HG03520 (cell line): Measurements from ENCODE around the gene CDKN2C.
A peak's percentile ranks its signal among the peaks of the same experiment; 100 is the strongest.
"Not testable (repeated sequence)": the region's sequence is repeated elsewhere in the genome, so short reads cannot be mapped to it uniquely, and the experiment has no call there.

Experiments used
- ATAC-seq: cut with Tn5 transposase; IDR thresholded peaks from one replicate; pipeline ENCODE4 v1.9.1; 2021; ENCODE audit warnings: mild to moderate bottlenecking, moderate library complexity; ENCODE audit not compliant: unreplicated experiment

CDKN2C gene

DNA sequence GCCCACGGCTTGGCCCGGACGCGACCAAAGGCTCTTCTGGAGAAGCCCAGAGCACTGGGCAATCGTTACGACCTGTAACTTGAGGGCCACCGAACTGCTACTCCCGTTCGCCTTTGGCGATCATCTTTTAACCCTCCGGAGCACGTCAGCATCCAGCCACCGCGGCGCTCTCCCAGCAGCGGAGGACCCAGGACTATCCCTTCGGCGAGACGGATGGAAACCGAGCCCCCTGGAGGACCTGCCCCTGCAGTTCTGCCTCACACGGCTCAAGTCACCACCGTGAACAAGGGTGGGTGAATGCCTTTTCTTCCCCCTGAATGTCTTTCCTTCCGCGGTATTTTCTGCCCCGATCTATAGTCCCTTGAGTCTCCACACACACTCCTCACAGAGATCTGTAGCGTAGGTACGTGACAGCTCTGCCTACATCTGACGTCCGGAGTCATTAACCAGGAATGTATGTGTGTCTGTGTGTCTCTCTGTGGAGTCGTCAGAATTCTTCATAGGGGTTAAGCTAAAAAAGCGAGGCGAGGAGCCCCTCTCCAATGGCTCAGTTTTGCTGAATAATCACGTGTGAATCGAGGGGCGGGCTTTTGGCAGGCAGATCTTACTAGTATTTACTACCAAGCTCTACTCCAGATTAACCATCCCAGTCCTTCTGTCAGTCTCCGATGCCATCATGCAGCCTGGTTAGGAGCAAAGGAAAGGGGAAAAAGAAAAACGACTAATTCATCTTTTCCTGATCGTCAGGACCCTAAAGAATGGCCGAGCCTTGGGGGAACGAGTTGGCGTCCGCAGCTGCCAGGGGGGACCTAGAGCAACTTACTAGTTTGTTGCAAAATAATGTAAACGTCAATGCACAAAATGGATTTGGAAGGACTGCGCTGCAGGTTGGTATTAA is at the start of gene CDKN2C:
Gene CDKN2C, plus strand, starts transcription at position 635 of the 898 bp plus-strand sequence. Its CDS starts 124 bp downstream, at position 759.
- ATAC-seq = peak; percentile 29

DNA sequence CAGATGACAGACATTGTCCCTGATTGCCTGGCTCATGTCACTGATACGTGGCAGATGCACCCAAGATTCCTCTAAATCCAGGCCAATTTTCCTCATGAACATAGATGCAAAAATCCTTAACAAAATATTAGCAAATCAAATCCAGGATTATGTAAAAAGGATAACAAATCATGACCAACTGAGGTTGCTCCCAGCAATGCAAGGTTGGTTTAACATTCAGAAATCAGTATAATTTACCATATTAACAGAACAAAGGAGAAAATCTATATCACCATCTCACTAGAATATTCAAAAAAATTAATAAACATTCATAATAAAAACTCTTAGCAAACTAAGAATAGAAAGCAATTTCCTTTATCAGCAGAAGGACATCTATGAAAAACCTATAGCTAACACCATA is 49.6 kb upstream of the CDKN2C start:
- no peak for ATAC-seq

DNA sequence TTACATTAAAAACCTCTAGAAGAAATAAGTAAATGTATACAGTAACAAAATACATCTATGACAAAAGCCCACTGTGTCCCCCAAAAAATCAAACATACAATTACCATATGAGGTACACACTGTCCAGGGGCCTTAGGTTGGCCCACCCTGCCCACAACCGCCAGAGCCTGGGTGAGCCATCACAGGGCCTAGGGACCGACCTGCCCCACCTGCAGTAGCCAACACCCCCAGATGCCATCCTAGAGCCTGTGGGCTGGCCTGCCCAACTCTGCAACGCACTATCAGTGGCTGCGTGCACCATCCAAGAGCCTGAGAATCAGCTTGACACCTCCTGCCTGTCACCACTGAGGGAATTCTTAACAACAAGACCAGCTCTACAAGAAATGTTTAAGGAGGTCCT is 49.0 kb upstream of the CDKN2C start:
- no peak for ATAC-seq

DNA sequence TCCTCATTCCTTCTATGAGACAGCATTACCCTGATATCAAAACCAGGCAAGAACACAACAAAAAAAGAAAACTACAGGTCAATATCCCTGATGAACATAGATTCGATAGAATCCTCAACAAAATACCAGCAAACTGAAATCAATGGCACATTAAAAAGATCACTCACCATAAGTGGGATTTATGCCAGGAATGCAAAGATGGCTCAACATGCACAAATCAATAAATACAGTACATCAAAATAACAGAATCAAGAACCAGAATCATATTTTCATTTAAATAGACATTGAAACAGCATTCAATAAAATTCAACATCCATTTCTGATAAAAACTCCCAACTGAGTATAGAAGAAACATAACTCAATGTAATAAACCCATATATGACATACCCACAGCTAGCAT is 46.5 kb upstream of the CDKN2C start:
- ATAC-seq = no peak

DNA sequence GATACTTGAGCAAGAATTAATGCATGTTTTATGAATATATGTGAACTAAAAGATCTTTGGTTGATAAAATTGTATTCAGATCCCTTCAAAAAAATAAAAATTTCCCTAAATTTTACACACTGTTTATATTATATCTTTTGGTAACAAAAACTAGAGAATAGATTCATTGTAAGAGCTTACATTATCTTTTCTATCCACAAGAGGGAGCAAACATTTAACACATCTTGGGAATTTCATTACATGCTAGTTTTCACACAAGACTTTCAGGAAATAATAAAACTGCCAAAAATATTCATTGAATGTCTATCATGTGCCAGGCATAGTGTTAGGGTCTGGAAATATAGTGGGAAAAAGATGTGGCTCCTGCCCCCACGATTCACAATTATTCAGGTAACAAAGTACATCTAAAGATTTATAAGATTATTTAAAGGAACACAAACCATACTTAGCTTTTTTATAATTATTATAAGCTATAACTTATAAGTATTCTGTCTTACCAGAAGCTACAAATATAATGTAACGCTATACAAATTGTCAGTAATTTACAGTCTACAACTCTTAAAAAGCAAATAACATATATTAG is 40.6 kb upstream of the CDKN2C start:
- ATAC-seq = no peak

DNA sequence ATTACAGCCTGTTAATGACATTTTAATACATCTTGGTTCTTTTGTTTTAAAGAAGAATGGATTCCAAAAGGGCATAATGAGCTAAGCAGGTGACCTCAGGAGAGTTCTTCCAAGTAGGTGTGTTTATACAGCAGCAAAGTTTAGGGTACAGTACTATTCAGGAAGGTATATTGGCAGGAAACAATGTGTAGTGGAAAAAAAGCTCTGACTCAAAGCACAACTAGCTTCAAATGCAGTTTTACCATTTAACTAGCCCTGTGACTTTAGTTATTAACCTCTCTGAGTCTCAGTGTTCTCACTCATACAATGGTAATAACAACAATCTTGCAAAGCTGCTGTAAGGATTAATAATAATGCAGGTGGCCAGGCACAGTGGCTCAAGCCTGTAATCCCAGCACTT is 39.9 kb upstream of the CDKN2C start:
- ATAC-seq = peak; percentile 88

DNA sequence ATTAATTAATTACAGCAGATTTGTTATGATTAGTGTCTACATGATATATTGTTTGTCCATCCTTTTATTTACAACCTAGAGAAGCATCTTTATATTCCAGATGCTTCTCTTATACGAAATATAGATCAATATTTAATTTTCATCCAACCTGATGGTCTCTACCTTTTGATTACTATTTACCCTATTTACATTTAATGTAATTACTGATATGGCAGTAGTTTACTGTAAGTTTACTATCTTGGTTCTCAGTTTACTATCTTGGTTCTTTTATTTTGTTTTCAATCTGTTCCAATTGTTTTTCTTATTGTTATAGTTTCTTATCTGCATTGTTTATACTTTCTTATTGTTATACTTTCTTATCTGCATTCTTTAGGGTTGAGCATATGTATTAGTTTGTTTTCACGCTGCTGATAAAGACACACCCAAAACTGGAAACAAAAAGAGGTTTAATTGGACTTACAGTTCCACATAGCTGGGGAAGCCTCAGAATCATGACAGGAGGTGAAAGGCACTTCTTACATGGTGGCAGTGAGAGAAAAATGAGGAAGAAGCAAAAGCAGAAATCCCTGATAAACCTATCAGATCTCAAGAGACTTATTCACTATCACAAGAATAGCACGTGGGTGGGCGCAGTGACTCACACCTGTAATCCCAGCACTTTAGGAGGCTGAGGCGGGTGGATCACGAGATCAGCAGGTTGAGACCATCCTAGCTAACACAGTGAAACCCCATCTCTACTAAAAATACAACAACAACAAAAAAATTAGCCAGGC is 38.9 kb upstream of the CDKN2C start:
- no peak for ATAC-seq

DNA sequence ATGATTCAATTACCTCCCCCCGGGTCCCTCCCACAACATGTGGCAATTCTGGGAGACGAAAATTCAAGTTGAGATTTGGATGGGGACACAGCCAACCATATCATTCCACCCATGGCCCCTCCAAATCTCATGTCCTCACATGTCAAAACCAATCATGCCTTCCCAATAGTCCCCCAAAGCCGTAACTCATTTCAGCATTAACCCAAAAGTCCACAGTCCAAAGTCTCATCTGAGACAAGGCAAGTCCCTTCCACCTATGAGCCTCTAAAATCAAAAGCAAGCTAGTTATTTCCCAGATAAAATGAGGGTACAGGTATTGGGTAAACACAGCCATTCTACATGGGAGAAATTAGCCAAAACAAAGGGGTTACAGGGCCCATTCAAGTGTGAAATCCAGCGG is 38.0 kb upstream of the CDKN2C start:
- not testable (repeated sequence) for ATAC-seq

DNA sequence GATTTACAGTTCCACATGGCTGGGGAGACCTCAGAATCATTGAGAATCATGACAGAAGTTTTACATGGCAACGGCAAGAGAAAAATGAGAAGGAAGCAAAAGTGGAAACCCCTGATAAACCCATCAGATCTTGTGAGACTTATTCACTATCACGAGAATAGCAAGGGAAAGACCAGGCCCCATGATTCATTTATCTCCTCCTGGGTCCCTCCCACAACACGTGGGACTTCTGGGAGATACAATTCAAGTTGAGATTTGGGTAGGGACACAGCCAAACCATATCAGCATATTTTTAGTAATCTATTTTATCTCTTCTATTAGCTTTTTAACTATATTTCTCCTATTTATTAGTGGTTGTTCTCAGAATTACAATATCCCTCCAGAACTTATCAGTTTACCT is 36.3 kb upstream of the CDKN2C start:
- not testable (repeated sequence) for ATAC-seq

DNA sequence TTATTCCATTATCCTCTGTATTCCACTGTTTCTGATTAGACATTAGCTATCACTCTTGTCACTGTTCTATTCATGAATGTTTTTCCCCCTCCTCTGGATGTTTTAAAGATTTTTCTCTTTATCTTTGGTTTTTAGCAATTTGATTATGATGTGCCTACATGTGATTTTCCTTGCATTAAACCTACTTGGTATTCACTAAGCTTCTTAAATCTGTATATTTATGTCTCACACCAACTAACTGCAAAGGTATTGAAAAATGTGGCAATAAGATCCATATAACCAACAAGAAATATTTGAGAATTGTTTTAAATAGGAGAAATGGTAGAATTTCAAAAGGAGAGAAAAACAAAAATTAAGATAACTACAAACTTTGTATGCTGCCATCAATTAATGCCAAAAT is 35.2 kb upstream of the CDKN2C start:
- ATAC-seq = no peak

DNA sequence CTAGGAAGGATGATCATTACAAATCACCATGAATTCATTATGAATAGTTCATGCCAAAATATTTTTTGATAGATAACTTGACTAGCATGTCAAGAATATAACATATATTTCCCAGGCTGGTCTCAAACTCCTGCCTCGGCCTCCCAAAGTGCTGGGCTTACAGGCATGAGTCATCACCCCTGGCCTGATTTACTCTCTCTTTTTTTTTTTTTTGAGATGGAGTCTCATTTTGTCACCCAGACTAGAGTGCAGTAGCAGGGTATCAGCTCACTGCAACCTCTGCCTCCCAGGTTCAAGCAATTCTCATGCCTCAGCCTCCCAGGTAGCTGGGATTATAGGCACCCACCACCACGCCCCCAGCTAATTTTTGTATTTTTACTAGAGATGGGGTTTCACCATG is 34.8 kb upstream of the CDKN2C start:
- ATAC-seq = not testable (repeated sequence)

DNA sequence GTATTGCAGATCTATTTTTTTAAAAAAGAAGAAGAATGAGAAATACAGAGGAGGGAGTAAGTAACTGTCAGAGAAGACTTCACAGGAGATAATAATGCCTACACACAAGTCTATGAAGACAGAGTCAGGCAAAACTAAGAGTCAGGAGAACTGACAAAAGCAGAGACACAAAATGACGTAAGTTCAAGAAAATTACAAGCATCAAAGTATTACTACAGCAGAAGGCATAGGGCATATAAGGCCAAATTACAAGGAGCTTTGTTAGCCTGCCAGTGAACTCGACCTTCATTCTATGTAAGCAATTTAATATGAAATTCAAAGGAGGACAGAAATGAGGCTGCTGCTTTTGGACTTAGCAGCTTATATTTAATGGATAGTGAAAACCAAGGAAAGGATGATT is 33.7 kb upstream of the CDKN2C start:
- ATAC-seq = no peak

DNA sequence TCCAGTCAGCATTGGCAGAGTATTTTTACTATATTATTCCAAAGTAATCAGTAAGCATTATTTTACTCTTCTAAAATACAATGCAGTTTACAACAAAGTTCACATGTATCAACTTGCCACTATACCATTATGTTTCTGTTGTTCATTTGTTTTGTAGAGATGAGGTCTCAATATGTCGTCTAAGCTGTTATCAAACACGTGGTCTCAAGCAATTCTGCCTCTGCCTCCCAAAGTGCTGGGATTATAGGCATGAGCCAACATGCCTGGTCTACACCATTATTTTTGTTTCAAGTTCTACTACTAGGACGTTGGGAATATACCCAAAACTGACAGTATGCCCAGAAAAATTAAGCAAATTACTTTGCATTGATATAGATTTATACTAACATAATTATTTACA is 29.8 kb upstream of the CDKN2C start:
- ATAC-seq = no peak

DNA sequence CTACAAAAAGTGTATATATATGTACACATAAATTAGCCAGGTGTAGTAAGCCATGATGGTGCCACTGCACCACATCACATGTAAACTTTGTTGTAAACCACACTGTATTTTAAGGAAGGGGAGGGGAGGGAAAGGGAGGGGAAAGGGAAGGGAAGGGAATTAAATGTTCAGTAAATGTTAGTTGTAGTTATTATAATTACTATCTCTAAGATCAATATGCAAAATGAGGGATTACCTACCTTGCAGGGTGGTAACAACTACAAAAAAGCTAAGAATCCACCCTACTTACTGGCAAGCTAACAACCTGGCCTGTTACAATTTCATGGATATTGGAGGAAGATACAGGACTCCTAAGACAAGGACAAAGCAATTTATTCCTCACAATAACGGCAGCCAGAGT is 27.7 kb upstream of the CDKN2C start:
- ATAC-seq = no peak

DNA sequence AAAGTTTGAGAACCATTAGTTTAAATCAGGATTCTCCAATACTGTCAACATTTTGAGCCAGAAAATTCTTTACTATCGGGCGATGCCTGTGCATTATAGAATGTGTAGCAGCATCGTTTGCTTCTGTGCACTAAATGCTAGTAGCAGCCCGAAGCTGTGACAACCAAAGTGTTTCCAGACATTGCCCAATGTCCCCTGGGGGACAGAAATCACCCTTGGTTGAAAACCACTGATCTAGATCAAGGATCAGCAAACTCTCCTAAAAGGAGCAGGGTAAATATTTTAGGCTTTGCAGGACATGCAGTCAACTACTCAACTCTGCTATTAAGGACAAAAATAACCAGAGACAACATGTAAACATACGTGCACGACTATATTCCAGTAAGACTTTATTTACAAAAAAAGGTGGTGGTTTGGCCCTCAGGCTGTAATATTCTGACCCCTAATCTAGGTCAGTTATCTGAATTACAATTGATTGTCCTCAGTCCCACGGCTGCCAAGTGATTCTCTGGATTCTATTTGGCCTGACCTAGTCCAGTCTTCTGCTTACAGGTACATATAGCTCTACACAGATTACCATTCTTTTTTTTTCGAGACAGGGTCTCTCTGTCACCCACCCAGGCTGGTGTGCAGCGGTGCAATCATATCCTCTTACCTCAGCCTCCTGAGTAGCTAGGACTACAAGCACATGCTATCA is 20.6 kb upstream of the CDKN2C start:
- ATAC-seq = no peak

DNA sequence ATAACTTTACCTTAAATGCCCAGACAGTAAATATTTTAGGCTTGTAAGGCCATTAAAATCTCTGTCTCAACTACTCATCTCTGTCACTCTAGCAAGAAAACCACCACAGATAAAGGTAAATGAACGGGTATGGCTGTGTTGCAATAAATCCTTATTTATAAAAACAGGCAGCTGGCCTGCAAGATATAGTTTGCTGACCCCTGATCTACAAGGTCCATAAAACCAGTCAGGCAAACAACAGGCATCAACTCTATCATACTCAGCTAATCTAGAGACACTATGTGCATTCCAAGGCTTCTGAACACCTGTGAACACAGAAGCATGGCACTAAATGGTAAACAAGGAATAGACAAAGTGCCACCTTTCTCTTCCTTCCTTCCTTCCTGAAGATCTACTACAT is 19.6 kb upstream of the CDKN2C start:
- ATAC-seq = no peak

DNA sequence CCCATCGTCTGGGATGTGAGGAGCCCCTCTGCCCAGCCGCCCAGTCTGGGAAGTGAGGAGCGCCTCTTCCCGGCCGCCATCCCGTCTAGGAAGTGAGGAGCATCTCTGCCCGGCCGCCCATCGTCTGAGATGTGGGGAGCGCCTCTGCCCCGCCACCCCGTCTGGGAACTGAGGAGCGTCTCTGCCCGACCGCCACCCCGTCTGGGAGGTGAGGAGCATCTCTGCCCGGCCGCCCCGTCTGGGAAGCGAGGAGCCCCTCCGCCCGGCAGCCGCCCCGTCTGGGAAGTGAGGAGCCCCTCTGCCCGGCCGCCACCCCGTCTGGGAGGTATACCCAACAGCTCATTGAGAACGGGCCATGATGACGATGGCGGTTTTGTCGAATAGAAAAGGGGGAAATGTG is 17.5 kb upstream of the CDKN2C start:
- ATAC-seq = not testable (repeated sequence)

DNA sequence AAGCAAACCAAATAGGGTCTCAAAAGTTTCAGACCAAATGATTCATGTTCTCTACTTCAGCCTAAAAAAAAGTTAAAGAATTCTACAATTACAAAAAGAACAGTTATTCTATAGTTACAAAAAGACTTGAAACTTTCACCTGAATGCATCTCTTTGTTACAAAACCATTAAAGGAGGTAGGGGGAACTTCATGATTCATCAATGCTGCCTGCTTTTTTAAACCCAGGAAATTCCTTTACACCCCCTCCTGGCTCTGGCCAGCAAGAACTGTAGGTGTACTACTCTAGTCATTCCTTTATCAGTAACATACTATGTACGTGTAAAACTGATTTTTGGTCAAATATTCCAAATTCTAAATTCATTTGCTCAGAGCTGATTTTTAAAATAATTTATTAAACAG is 14.9 kb upstream of the CDKN2C start:
- ATAC-seq = no peak

DNA sequence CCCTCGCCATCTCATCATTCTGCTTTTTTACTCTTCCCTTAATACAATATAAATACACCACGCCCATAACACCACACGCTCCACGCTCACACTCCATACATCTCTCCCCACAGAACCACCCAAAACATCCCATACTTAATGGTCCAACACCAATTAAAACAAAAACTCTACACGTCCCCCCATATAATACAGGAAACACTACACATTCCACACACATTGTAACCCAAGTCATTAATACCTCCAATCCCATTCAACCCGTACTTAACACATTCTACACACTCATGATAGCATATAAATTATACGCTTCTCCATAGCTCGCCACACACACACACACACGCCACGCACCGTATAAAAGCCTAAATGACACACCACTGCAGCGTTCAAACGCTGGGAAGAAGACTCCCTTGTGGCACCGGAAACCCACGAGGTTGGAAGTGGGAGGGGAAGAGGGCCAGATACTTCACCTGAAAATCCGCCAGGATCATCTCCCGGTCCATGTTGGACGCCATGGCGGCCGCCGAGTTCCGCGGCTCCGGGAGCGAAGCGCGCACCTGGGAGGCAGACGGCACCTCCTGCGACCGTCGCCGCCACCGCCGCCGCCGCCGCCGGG is 10.6 kb upstream of the CDKN2C start:
- no peak for ATAC-seq

DNA sequence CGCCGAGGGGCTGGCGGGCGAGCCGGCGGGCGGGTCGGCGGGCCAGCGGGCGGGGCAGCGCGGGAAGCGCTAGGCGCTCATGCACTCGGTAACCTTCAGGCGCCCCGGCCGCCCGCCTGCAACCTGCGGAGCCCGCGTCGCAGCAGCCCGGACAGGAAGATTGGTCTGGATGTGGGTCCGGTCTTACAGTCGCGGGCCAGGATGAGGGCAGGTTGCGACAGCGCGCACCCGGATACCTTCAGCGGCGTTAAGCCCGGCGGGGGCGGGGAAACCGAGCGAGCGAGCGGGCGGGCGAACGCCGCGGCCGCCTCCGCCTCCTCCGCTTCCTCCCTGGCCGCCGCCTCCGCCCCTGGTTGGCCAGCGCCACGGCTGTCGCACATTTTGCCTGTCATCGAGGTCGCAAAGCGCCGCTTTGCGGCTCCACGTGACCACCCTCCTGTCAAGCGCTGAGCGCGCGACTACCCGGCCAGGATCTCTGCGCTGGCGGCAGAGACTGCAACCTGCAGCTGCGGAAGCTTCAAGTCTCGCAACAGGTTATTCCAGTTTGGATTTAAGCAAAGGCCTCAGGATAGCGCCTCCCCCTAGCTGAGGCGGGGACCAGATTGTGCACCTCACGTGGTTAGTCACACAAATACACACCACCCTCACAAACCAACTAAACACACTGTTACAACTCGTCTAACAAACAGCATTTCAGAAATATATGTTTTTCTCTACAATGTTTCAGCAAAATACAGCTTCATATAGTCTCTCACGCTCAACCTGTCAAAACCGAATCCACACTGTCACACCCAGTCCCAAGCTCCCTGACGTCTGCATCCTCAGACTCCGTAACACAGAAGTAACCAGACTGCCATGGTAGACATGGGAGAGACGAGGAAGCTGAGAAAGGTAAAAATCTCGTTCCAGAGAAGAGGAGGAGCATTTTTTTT is 9.9 kb upstream of the CDKN2C start, which contains the start of gene FAF1:
Gene FAF1, minus strand, starts transcription at position 355 of the 932 bp plus-strand sequence. CDS start 456 bp downstream, outside the sequence.
- peak; percentile 82 for ATAC-seq
